Prostate gland (tissue), 2 donors: ENCODE data around the gene TAL2.

Experiments
- CTCF ChIP-seq, 4 experiments: fragments of 200-600 bp in 2 of 4; fragments of 450-650 bp in 2 of 4; sonication (generic) in 2 of 4; IDR thresholded peaks; 1 replicate in 3 of 4; 2 replicates in 1 of 4; pipeline ENCODE4 v1.5.1; 2016 to 2019; ENCODE audit warnings: antibody characterized with exemption in 4 of 4, mild to moderate bottlenecking in 2 of 4, moderate library complexity in 2 of 4
- POLR2A ChIP-seq: fragments of 450-650 bp; IDR thresholded peaks from one replicate; pipeline ENCODE4 v1.6.1; 2016; ENCODE audit warnings: antibody characterized with exemption, mild to moderate bottlenecking

- TF ChIP-seq CTCF (IDR thresholded peaks at IDR 0.05): no peak
- no peak for TF ChIP-seq POLR2A
These were observed 14.5 kb upstream of the TAL2 start for GRCh38 chr9:105647595-105648349.
